Adrenal gland (tissue), 5 donors: ENCODE measurements around the gene TMEM109.

ENCODE experiments used
- POLR2A ChIP-seq, 2 donors: fragments of 450-650 bp; IDR thresholded peaks; one replicate each; pipeline ENCODE4 v1.6.1; 2017; ENCODE audit warnings: antibody characterized with exemption in 2 of 2, mild to moderate bottlenecking in 2 of 2, moderate library complexity in 1 of 2
- TF ChIP-seq, protein P1 (sequence below), 6 experiments: fragments of 450-650 bp in 4 of 6; fragments of 200-600 bp in 2 of 6; sonication (generic) in 1 of 6; IDR thresholded peaks; 1 replicate in 5 of 6; 2 replicates in 1 of 6; pipeline versions ENCODE4 v1.5.1 to v1.8.0; 2016 to 2021; ENCODE audit warnings: antibody characterized with exemption in 6 of 6, mild to moderate bottlenecking in 2 of 6, moderate library complexity in 1 of 6
- donor health status: DM: no; HTN: no; CAD: no.

DNA sequence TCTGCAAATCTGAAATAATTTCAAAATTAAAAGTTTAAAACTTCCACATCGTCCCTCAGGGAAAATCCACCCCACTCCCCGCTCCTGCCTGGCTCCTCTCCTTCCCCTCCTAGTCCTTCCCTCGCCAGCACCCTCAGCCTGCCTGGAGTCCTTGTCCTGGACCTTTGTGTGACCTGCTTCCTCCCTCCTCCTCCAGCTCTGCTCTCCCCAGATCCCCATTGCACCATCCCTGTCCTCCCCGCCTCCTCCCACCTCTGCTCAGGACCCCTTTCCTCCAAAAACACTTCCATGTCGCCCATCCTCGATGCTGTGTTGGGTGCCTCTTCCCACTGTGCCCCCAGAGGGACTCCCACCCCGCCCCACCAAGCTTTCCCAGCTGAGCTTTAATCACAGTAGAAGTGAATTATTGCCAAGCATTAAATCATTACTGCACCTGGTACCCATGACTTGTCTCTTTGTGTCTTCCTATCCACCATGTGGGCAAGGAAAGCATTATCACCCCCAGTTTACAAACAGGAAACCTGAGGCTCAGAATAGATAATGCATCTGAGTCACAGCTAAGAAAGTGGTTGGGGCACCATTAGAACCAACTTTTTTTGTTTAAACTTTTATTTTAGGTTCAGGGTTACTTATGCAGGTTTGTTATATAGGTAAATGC, 49.0 kb upstream of the TMEM109 start:
- TF ChIP-seq, protein P1, sequence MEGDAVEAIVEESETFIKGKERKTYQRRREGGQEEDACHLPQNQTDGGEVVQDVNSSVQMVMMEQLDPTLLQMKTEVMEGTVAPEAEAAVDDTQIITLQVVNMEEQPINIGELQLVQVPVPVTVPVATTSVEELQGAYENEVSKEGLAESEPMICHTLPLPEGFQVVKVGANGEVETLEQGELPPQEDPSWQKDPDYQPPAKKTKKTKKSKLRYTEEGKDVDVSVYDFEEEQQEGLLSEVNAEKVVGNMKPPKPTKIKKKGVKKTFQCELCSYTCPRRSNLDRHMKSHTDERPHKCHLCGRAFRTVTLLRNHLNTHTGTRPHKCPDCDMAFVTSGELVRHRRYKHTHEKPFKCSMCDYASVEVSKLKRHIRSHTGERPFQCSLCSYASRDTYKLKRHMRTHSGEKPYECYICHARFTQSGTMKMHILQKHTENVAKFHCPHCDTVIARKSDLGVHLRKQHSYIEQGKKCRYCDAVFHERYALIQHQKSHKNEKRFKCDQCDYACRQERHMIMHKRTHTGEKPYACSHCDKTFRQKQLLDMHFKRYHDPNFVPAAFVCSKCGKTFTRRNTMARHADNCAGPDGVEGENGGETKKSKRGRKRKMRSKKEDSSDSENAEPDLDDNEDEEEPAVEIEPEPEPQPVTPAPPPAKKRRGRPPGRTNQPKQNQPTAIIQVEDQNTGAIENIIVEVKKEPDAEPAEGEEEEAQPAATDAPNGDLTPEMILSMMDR (IDR thresholded peaks at IDR 0.05) = no peak
- TF ChIP-seq POLR2A (IDR thresholded peaks at IDR 0.05) = no peak
